HepG2 (cell line): ENCODE measurements around the gene ZC3H18. TPM values are rescaled to one million over a fixed set of nuclear protein-coding genes. Genes with fewer than 3 reads are reported as not detected.

Experiments
- ATAC-seq: fragments of 200-7000 bp; cut with Tn5 transposase; 3 replicates; pipeline ENCODE4 v1.9.1; 2020; ENCODE audit warnings: mild to moderate bottlenecking, moderate library complexity
- BruUV-seq: library from RNA; stranded (reverse); fragments of 400-500 nt; replicated peaks from 2 replicates; lab custom pipeline; 2021; lab: Mats Ljungman, UMichigan
- CTCF ChIA-PET: fragments of 300-600 bp; formaldehyde crosslinking; extraction: SDS; loops from one replicate; lab custom pipeline; 2021; ENCODE audit warnings: low total read pairs, inconsistent platforms, low intra/inter-chr PET ratio; lab: Yijun Ruan, JAX
- POLR2A ChIA-PET: fragments of 350-600 bp; sonication (Branson Sonifier 250); formaldehyde crosslinking; loops from one replicate; lab custom pipeline; 2020; ENCODE audit warnings: antibody characterized with exemption, inconsistent platforms; lab: Yijun Ruan, JAX
- DNase-seq: peaks from one replicate; pipeline ENCODE4 v3.0.0-alpha.2; 2015; ENCODE audit warnings: low spot score
- FAIRE-seq: peaks from 3 replicates; lab custom pipeline; 2011; peaks lifted over from hg19 to GRCh38; lab: Jason Lieb, UNC
- H2AFZ ChIP-seq: one replicate; pipeline ENCODE4 v1.6.1; 2011; ENCODE audit warnings: low read length, inconsistent platforms
- H3K27ac ChIP-seq: fragments of 300-600 bp; 3 replicates; pipeline ENCODE4 v1.8.0; 2011; ENCODE audit warnings: mixed run types, mild to moderate bottlenecking, mixed read lengths, low read length, inconsistent platforms; ENCODE audit not compliant: insufficient read depth; ENCODE audit errors: extremely low read length
- H3K27me3 ChIP-seq, 2 experiments: fragments of 200-600 bp in 1 of 2; 2 replicates in 1 of 2; 3 replicates in 1 of 2; pipeline versions ENCODE4 v1.6.0 to v1.8.0; 2011; ENCODE audit warnings: low read length in 2 of 2, mild to moderate bottlenecking in 2 of 2, moderate library complexity in 2 of 2, inconsistent platforms in 1 of 2; ENCODE audit not compliant: insufficient read depth in 2 of 2, control insufficient read depth in 1 of 2
- H3K36me3 ChIP-seq, 2 experiments: fragments of 200-600 bp in 1 of 2; replicated peaks in 1 of 2; 2 replicates in 1 of 2; 3 replicates in 1 of 2; pipeline versions ENCODE4 v1.5.1 to v1.8.0; 2011; ENCODE audit warnings: low read length in 2 of 2, inconsistent platforms in 1 of 2; ENCODE audit not compliant: insufficient read depth in 2 of 2, control insufficient read depth in 1 of 2
- H3K4me1 ChIP-seq: 2 replicates; pipeline ENCODE4 v1.5.1; 2012; ENCODE audit warnings: low read length, inconsistent platforms; ENCODE audit not compliant: insufficient read depth
- H3K4me2 ChIP-seq: 2 replicates; pipeline ENCODE4 v1.6.0; 2011; ENCODE audit warnings: low read depth, low read length, inconsistent platforms
- H3K4me3 ChIP-seq, 3 experiments: fragments of 200-600 bp in 1 of 3; sonication (generic), shearing (Covaris generic) in 1 of 3; replicated peaks in 1 of 3; 2 replicates each; pipeline ENCODE4 v1.5.1; 2011 to 2016; ENCODE audit warnings: low read length in 3 of 3, inconsistent platforms in 2 of 3, low read depth in 2 of 3, mild to moderate bottlenecking in 2 of 3, control low read depth in 1 of 3, mixed read lengths in 1 of 3; ENCODE audit not compliant: insufficient read depth in 1 of 3
- H3K79me2 ChIP-seq: one replicate; pipeline ENCODE4 v1.6.1; 2011; ENCODE audit warnings: low read length, inconsistent platforms; ENCODE audit not compliant: insufficient read depth
- H3K9ac ChIP-seq: 2 replicates; pipeline ENCODE4 v1.6.0; 2011; ENCODE audit warnings: mild to moderate bottlenecking, low read depth, low read length, inconsistent platforms; ENCODE audit not compliant: insufficient read depth
- H3K9me3 ChIP-seq: 2 replicates; pipeline ENCODE4 v1.5.1; 2012; ENCODE audit warnings: mild to moderate bottlenecking, low read length
- H4K20me1 ChIP-seq: 2 replicates; pipeline ENCODE4 v1.6.0; 2011; ENCODE audit warnings: inconsistent platforms, mild to moderate bottlenecking, low read length, moderate library complexity; ENCODE audit not compliant: insufficient read depth
- MLLT10 ChIP-seq: sonication (generic); formaldehyde crosslinking; IDR thresholded peaks from 2 replicates; pipeline ENCODE4 v1.4.0; 2020; ENCODE audit warnings: missing genetic modification reagents
- RXRB ChIP-seq: IDR thresholded peaks from 2 replicates; pipeline ENCODE4 v1.6.1; 2016; ENCODE audit warnings: borderline replicate concordance, missing genetic modification reagents, missing compliant biosample characterization
- SIX1 ChIP-seq: sonication (generic); formaldehyde crosslinking; IDR thresholded peaks from 2 replicates; pipeline ENCODE4 v1.4.0; 2020; ENCODE audit warnings: missing genetic modification reagents, borderline replicate concordance
- THAP11 ChIP-seq: IDR thresholded peaks from 2 replicates; pipeline ENCODE4 v1.6.1; 2016; ENCODE audit warnings: missing biosample characterization, missing genetic modification reagents
- ZBTB43 ChIP-seq: sonication (generic); formaldehyde crosslinking; conservative IDR thresholded peaks from 2 replicates; pipeline ENCODE4 v1.4.0; 2020; ENCODE audit warnings: missing genetic modification reagents
- ZNF746 ChIP-seq: sonication (generic); formaldehyde crosslinking; IDR thresholded peaks from 2 replicates; pipeline ENCODE4 v1.8.0; 2022; ENCODE audit warnings: mild to moderate bottlenecking, missing genetic modification reagents
- WGBS: methylation state at CpG from one replicate; pipeline ENCODE4 v1.1.6; 2017; ENCODE audit warnings: low lambda C conversion rate; 5-methylcytosine and 5-hydroxymethylcytosine counted together
- in situ Hi-C: cut with HindIII; loops from 2 replicates; pipeline ENCODE4 v1.10.0; 2017; ENCODE audit warnings: low pct_unique_long_range_greater_than_20kb; ENCODE audit not compliant: extremely low pct_ligation_motif_present
- intact Hi-C: fragments of 100-400 bp; cut with micrococcal nuclease; formaldehyde crosslinking; loops from one replicate; pipeline ENCODE4 v1.10.0; 2022; ENCODE audit not compliant: unreplicated experiment
- polyA plus RNA-seq, 8 experiments: library from polyadenylated mRNA; depleted of rRNA in 3 of 8; stranded (reverse) in 7 of 8; unstranded in 1 of 8; fragments of >200 nt; fragmentation: Illumina TruSeq in 4 of 8; extraction: Trizol in 4 of 8; gene quantifications; 2 replicates each; pipeline versions ENCODE4 v1.2.1 to v1.2.3, GENCODE V29; 2011 to 2016; ENCODE audit warnings: low read depth in 4 of 8, missing spikeins in 1 of 8, mixed read lengths in 1 of 8; ENCODE audit not compliant: insufficient read depth in 1 of 8
- total RNA-seq, 5 experiments: library from RNA; depleted of rRNA; stranded (reverse); fragments of >200 nt; fragmentation: Illumina TruSeq; extraction: Trizol; gene quantifications; 2 replicates each; pipeline ENCODE4 v1.2.3, GENCODE V29; 2016; ENCODE audit warnings: low read depth in 1 of 5
- TF ChIP-seq, protein P1 (sequence below): sonication (generic); formaldehyde crosslinking; IDR thresholded peaks from 2 replicates; pipeline ENCODE4 v1.5.0; 2020; ENCODE audit warnings: missing genetic modification reagents

The ZC3H18 gene
- total and polyA plus RNA-seq, 2 of the 13 experiments (the other 11 are each of a cell fraction or from before 2014, with no cell fraction given), result 11.2 to 27.4 TPM

DNA sequence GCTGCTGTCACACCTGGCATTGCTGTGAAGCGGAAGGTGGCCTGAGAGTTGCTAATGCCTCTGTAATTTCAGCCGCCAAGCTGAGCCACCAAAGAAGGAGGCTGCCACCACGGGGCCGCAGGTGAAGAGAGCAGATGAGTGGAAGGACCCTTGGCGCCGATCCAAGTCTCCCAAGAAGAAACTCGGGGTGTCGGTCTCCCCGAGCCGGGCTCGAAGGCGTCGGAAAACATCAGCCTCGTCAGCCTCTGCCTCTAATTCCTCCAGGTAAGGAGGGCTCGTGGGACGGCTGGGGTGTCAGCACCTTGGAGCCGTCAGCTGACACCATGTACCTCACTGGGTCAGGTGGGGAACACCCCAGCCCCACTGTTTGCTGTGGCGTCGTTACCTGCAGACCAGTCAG, 51.9 kb downstream of the ZC3H18 start:
- peaks cover 36 to 68% of the 10 kb centered on the region in 2 experiments for H3K36me3 ChIP-seq
- no peak overlapping the region for H3K4me2 ChIP-seq
- TF ChIP-seq ZNF746 (CRISPR knock-in tag), result no peak
- H3K79me2 ChIP-seq, result peaks cover 15% of the 10 kb centered on the region
- no peak overlapping the region for H3K27ac ChIP-seq
- ATAC-seq, result no peak
- H2AFZ ChIP-seq, result no peak overlapping the region
- no peak for DNase-seq
- POLR2A ChIA-PET, result no interaction called here
- peaks cover 33% of the 10 kb centered on the region for H3K4me1 ChIP-seq
- no peak for FAIRE-seq
- no peak overlapping the region for H3K9ac ChIP-seq
- no TSS peak for BruUV-seq
- H4K20me1 ChIP-seq, result peaks cover 8% of the 10 kb centered on the region; the same call in 1 of the 2 replicates
- no peaks in the 10 kb centered on the region for H3K9me3 ChIP-seq
- no peak overlapping the region for H3K4me3 ChIP-seq
- H3K27me3 ChIP-seq, result no peaks in the 10 kb centered on the region
- CTCF ChIA-PET, result no interaction called here
- in situ Hi-C loops, result no loop called here
- 98% methylated on average over 17 of the region's 19 CpGs for WGBS
- intact Hi-C loops, result no loop called here

- H3K4me1 ChIP-seq, result peaks cover 26% of the 10 kb centered on the region
- H3K4me3 ChIP-seq, result no peak overlapping the region
- H3K9me3 ChIP-seq, result no peaks in the 10 kb centered on the region
- in situ Hi-C loops, result no loop called here
- no peak overlapping the region for H3K27ac ChIP-seq
- H4K20me1 ChIP-seq, result peaks cover 5% of the 10 kb centered on the region; the same call in 1 of the 2 replicates
- 97% methylated on average over 29 of the region's 29 CpGs for WGBS
- H3K27me3 ChIP-seq, result no peaks in the 10 kb centered on the region
- no peak overlapping the region for H3K4me2 ChIP-seq
- peaks cover 13% of the 10 kb centered on the region for H3K79me2 ChIP-seq
- intact Hi-C loops, result no loop called here
- no peak for ATAC-seq
- BruUV-seq, result no TSS peak
- ChIA-PET CTCF (no interaction called here), POLR2A (no interaction called here)
- no peak overlapping the region for H3K9ac ChIP-seq
- no peak overlapping the region for H2AFZ ChIP-seq
- no peak for DNase-seq
- no peak for FAIRE-seq
- TF ChIP-seq, protein P1, sequence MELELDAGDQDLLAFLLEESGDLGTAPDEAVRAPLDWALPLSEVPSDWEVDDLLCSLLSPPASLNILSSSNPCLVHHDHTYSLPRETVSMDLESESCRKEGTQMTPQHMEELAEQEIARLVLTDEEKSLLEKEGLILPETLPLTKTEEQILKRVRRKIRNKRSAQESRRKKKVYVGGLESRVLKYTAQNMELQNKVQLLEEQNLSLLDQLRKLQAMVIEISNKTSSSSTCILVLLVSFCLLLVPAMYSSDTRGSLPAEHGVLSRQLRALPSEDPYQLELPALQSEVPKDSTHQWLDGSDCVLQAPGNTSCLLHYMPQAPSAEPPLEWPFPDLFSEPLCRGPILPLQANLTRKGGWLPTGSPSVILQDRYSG, result no peak
- no peak for TF ChIP-seq RXRB (CRISPR knock-in tag)
- no peak for TF ChIP-seq SIX1 (CRISPR knock-in tag)
- no peak for TF ChIP-seq THAP11 (CRISPR knock-in tag)
- TF ChIP-seq MLLT10, result no peak
- no peak for TF ChIP-seq ZBTB43 (CRISPR knock-in tag)
- H3K36me3 ChIP-seq, result peaks cover 42 to 76% of the 10 kb centered on the region in 2 experiments
Measured at GRCh38 chr16:88622866-88623265, 52.7 kb downstream of the ZC3H18 start.
